Adrenal gland (tissue), 5 donors: ENCODE measurements around the gene GYS2.

ENCODE experiments used
- CTCF ChIP-seq, 6 experiments: fragments of 450-650 bp in 4 of 6; fragments of 200-600 bp in 2 of 6; sonication (generic) in 1 of 6; IDR thresholded peaks; 1 replicate in 5 of 6; 2 replicates in 1 of 6; pipeline versions ENCODE4 v1.5.1 to v1.8.0; 2016 to 2021; ENCODE audit warnings: antibody characterized with exemption in 6 of 6, mild to moderate bottlenecking in 2 of 6, moderate library complexity in 1 of 6
- POLR2A ChIP-seq, 2 donors: fragments of 450-650 bp; IDR thresholded peaks; one replicate each; pipeline ENCODE4 v1.6.1; 2017; ENCODE audit warnings: antibody characterized with exemption in 2 of 2, mild to moderate bottlenecking in 2 of 2, moderate library complexity in 1 of 2
- donor health status: DM: no; HTN: no; CAD: no.

DNA sequence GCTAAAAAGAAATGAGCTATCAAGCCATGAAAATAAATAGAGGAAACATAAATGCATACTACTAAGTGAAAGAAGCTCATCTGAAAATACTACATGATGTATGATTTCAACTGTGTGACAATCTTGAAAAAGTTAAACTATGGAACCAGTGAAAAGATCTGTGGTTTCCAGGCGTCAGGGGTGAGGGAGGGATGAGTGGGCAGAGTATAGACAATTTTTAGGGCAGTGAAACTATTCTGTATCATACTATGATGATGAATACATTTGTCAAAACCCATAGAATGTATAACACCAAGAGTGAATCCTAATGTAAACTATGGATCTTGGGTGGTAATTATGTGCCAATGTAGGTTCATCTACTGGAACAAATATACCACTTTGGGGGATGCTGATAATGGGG is 57.2 kb downstream of the GYS2 start:
- TF ChIP-seq CTCF (IDR thresholded peaks at IDR 0.05): no peak
- TF ChIP-seq POLR2A (IDR thresholded peaks at IDR 0.05): no peak
